ENCODE data around the gene CYFIP2.

The CYFIP2 gene

DNA sequence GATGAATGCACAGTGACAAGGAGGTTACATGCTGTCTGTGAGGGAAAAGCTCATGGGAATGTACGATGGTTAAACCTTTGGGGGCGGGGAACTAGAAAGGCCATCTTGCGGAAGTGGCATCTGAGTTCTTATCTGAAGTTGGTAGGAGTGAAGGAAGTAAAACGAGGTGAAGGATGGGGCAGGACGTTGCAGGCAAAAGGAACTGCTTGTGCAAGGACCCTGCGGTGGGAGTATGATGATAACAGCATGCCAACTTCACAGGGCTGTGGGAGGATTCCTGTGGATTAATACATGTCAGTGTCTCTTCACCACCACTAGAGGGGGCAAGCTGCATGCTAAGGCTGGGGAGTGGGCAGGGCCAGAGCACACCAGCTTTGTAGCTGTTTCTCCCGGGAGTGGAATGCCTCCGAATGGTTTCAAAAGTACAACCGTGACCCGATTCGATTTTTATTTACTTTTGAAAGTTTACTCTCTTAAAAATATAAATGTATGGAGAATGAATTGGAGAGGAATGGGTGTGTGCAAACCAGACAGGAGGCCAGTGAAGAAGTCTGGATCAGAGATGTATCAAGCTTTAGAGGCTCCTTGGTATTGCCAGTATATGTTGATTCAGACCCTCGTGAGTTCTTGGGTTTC lies 62.5 kb downstream of the CYFIP2 start:
- DNase-seq, result peak; percentile 34 to 47

DNA sequence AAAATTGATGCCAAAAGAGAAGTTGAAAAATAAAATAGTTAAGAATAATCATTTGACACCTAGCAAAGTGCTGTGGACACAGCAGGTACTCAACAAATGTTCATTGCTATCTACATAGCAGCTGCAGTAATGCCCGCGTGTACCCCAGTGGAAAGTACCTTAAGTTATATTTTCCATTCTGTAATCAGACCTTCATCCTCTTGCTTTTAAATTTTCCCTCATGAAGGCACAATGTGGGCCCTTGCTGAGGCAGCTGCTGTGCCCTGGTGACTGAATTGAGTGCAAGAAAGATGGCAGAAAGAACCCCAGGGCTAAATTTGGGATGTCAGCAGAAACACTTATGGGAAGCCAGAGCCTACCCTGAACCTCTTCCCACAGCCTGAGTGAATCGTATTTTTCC lies 65.9 kb downstream of the CYFIP2 start:
- DNase-seq, result no peak

GRCh38 chr5:157335534-157336422 lies 69.9 kb downstream of the CYFIP2 start:
- DNase-seq, result no peak

DNA sequence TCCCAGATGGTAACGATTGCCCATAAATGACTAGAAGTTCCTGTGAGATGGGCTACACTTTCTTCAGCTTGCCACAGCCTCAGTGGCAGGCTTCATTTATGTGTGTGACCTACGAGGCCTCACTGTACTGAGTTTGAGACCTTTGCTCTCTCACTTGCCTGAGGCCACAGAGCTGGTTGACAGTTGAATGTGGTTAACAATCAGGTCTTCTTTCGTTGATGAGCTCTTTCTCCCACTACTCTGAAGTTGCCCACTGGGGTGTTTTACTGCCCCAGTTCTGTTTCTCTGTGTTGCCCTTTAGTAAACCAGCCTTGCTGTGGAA lies 70.5 kb downstream of the CYFIP2 start:
- no peak for DNase-seq

GRCh38 chr5:157339409-157339808 lies 73.5 kb downstream of the CYFIP2 start:
- no peak for DNase-seq

GRCh38 chr5:157342822-157343402 lies 77.0 kb downstream of the CYFIP2 start:
- peak; percentile 12 to 18 for DNase-seq

DNA sequence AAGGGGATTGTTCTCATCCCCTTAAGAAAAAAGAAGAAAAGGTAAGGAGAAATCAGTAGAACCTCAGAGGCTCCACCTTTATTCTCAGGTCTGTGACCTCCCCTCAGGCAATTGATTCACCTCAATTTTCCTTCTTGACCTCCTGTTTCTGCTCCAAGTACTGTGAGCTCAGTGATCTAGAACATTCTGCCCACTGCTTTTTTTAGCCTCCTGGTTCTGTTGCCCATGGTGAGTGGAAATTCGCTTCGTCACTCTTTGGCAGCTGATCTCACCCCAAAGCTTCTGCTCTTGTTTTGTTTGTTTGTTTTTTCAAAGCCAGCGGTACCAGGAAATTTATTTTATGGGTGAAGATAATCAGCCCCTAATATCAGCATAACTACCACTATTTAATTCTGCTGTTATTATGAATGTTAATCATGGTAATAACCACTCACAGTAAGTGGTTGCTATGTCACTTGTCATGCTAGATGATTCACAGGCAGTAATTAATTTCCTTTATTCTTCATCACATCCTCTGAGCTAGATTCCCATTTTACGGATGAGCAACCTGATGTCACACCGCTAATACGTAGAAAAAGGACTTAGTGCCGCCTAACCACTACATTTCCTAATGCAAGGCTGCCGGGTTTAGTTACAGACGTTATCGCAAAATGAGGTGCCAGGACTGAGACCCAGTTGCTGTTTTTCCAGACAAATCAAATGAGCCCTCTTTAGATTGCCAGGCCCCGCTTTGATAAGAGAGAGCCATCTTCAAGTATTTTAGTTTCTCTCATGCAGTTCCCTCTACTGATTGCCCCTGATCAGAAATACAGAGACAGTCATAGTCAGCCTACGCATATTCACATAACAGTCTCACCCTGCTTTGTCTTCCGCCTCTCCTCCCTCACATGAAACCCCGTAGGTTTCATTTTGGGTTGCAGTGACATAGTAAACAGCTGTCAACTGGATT lies 78.2 kb downstream of the CYFIP2 start:
- DNase-seq, result no peak

DNA sequence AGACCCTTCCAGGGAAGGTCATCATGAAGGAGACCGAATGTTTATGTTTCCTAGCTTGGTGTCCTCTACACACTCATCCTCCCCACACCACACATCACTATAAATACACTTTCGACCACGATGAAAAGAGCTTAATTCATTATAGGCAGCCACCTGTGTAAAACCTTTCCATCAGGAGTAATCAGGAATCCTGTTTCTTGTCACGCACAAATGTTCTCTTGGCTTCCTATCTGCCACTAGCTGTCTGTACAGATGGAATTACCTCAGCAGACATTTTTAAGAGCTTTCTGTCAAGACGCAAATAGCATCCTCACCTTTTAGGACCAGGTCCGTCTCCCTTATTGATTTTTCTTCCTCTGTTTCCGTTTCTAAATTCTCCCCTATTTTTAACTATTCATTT lies 79.1 kb downstream of the CYFIP2 start:
- no peak for DNase-seq

DNA sequence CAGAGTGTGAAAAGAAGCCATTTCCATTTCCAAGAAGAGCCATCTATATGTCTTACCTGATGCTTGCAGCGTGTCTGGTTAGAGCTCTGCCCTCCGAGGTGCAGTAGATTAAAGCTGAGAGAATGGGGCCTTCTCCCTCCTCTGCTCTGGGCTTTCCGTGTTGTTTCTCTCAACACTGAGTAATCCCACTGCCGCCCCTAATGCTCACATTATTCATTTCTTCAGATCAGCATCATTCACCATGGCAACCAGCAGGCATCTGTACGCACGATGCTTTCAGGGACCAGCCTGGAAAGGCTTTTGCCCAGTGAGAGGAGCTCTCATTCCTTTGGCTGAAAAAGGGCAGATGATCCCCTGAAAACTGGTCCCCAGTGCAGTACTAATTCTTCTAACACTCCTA lies 79.6 kb downstream of the CYFIP2 start:
- no peak for DNase-seq

DNA sequence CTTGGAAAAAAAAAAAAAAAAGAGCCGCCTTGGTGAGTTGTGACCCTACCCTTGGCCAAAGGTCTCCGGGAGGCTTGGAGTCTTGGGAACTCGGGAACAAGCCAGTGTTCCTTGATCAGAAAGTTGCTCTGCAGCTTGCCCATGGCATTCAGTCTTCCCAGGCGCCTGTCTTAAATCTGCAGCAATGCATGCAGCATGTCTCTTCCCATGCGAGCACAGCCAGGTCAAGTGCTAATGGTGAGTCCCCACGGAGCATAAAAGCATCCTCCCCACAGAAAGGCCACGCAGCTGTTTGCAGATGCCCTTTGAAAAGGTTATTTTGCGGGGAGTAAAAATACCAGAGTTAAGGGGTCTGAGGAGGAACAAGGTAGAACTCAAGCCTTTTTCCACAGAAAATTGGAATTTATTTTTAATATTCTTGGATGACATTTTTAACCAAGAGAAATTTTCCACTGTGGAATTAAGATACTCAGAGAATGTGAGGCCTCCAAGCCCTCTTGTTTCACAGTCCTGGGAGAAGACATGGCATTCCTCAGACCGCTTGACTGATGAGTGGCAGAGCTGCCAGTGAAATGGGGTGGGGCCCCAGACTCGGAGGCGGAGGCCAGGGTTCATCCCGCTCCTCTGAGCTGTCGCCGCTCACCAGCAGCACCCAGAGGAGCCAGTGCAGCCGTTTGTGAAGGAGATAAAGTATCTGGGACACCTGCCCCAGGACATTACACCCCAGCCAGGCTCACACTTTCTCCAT lies 81.6 kb downstream of the CYFIP2 start:
- DNase-seq, result no peak

DNA sequence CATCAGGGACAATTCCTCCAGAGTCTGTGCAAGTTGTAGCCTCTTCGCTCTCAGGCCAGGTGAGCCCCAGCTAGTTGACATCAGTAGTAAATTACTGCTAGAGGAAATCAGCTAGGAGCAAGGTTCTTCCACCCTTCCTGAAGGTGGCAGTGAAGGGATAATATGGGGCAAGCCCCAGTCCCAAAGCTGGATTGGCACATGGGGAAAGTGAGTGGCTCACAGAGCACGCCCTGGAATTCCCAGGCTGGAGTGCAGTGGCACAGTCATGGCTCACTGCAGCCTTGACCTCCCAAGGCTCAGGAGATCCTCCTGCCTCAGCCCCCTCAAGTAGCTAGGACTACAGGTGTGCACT lies 82.1 kb downstream of the CYFIP2 start:
- no peak for DNase-seq

DNA sequence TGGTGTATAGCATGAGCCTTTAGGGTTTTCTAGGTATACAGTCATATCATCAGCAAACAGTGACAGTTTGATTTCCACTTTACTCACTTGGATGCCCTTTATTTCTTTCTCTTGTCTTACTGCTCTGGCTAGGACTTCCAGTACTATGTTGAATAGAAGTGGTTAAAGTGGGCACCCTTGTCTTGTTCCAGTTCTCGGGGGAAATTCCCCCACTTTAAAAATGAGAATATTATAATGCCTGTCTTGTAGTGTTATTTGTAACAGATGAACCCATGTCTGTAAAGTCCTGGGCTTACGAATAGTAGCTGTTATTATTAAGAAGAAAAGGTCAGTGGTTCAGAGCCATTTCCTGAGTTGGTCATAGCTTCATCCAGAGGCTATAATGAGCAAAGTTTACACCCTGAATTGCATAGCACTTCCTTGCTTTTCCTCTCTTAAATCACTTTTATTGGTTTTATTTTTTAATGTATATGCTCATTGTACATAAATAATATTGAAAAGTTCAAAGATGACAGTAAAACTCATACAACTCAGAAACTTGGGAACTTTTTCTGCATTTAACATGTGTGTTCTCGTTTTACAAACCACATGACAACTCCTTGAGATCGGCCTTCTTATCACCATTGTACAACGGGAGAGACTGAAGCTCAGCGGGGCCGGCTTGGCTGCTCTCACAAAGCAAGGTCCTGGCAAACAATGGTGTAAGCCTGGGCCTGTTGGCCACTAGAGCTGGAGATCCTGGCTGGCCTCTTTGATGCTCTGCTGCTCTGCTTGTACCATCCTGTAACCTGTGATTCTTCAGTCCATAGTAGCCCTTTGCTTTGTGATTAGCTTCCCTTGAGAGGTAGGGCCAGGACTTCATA lies 85.2 kb downstream of the CYFIP2 start:
- no peak for DNase-seq

DNA sequence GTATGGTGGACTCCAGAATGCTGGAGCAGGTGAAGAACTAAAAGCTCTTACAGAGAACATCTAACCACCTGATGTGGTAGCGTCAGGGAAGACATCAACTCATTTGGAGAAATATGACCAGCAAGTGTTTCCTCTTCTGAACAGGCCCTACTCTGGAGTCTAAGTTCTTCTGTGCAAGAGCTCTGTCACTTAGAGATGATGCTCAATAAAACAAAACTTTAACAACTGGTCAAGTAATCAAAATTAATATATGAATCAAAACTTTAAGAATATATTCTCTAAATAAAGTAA lies 85.8 kb downstream of the CYFIP2 start:
- DNase-seq, result no peak

- no peak for DNase-seq
Measured at GRCh38 chr5:157352756-157353340, 86.9 kb downstream of the CYFIP2 start.

DNA sequence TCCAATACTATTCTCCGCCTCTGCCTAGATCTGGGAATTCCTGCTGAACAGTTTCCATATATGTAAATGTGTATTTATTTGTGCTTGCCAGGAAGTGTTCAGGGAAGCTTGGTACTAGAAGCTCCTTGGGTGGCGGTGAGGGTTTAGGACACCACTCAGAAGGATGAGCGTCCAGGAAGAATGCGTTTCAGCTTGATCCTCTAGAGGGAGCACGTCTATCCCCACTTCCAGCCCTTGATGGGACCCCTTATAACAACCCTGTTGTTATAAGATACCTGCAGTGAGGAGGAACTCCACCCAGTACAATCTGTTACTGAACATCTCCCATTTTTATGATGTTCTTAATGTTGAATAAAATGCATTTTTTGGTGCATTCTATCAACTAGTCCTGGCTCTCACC lies 88.9 kb downstream of the CYFIP2 start:
- DNase-seq, result no peak

DNA sequence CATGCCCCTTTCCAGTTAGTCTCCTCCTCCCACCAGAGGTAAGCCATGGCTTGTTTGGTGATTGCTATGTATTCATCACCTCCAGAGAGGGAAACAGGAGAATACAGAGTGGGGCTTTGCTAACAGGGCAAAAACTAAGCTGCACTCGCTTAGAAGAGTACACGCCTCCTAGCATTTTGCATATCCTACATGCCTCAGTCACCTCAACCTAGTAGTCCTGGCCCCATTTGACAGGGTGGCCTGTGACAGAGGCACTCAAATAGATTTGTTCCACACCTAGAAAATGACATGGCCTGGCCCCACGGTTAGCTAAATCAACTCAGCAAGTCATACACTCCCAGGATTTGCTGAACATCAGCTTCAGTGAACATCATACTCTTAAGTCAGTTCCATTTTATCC lies 90.7 kb downstream of the CYFIP2 start:
- no peak for DNase-seq

GRCh38 chr5:157357823-157358222 lies 91.9 kb downstream of the CYFIP2 start:
- no peak for DNase-seq

DNA sequence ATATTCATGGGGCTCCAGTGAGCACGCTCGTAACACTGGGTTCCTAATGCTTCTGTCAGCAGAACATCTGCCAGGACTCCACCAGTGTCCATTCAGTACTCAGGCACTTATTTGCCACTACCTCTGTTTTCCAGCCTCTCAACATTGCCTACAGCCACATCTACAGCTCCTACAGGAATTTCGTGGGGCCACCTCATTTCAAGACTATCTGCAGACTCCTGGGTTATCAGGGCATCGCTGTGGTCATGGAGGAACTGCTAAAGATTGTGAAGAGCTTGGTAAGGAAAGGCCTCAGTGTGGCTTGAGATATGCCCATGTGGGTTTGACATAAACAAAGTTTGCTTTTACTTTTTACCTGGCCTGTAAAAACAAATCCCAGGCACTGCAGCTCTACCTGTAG lies 92.9 kb downstream of the CYFIP2 start:
- no peak for DNase-seq

GRCh38 chr5:157359356-157360055 lies 93.6 kb downstream of the CYFIP2 start:
- DNase-seq, result no peak

GRCh38 chr5:157362012-157362411 lies 96.1 kb downstream of the CYFIP2 start:
- no peak for DNase-seq

DNA sequence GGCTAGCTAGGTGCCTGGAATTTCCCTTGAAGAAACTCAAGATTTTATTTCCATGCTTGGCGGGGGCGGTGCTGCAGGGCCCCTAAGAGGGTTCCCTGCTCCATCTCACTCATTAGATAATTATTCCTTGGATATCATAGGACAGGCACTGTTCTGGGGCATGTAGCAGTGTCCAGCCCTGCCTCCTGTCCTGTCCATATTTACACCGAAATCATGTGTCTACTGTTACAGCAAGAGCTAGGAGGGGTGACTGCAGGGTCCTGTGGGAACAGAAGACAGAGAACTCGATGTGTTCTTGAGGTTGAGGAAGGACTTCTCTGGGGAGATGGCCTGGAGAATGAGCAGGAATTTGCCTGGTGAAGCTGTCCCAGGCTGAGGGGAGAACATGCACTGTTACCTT lies 96.6 kb downstream of the CYFIP2 start:
- DNase-seq, result no peak

Measured in activated CD4-positive, alpha-beta T cell treated with anti-CD3 and anti-CD28 coated beads, Interleukin-2, amount 50 U/mL, for 4 hours (primary cell).